ENCODE measurements around the gene PAPOLG. TPM values are rescaled to one million over a fixed set of nuclear protein-coding genes. Genes with fewer than 3 reads are reported as not detected.
"Not testable (repeated sequence)": the region's sequence is repeated elsewhere in the genome, so short reads cannot be mapped to it uniquely, and the experiment has no call there.

The PAPOLG gene
- polyA plus RNA-seq, 2 donors = 3.2 to 3.9 TPM

GRCh38 chr2:60819936-60820335 is 63.9 kb downstream of the PAPOLG start:
- H3K4me3 ChIP-seq (ENCODE audit: low read depth in 1 of 2, low read length in 2 of 2) = no peak overlapping the region
- 89 to 93% methylated on average over 13 of the region's 13 CpGs for WGBS, 2 donors
- no peaks in the 10 kb centered on the region for H3K27me3 ChIP-seq (ENCODE audit: control insufficient read depth in 1 of 2, insufficient read depth in 2 of 2, low read length in 2 of 2)
- no peaks in the 10 kb centered on the region for H3K4me1 ChIP-seq (ENCODE audit: control insufficient read depth in 2 of 2, insufficient read depth in 2 of 2, low read length in 1 of 2)
- H3K36me3 ChIP-seq (ENCODE audit: control insufficient read depth in 2 of 2, insufficient read depth in 2 of 2, low read length in 1 of 2) = no peaks in the 10 kb centered on the region
- no peak overlapping the region for H3K27ac ChIP-seq (ENCODE audit: low read depth in 2 of 2, low read length in 1 of 2)
- no peaks in the 10 kb centered on the region for H3K9me3 ChIP-seq (ENCODE audit: control insufficient read depth in 2 of 2, insufficient read depth in 1 of 2, low read depth in 1 of 2, low read length in 1 of 2)

- Histone ChIP-seq H3K27ac (ENCODE audit: low read depth in 2 of 2, low read length in 1 of 2) (no peak overlapping the region), H3K4me1 (ENCODE audit: control insufficient read depth in 2 of 2, insufficient read depth in 2 of 2, low read length in 1 of 2) (no peaks in the 10 kb centered on the region), H3K9me3 (ENCODE audit: control insufficient read depth in 2 of 2, insufficient read depth in 1 of 2, low read depth in 1 of 2, low read length in 1 of 2) (no peaks in the 10 kb centered on the region), H3K27me3 (ENCODE audit: control insufficient read depth in 1 of 2, insufficient read depth in 2 of 2, low read length in 2 of 2) (no peaks in the 10 kb centered on the region), H3K36me3 (ENCODE audit: control insufficient read depth in 2 of 2, insufficient read depth in 2 of 2, low read length in 1 of 2) (no peaks in the 10 kb centered on the region), H3K4me3 (ENCODE audit: low read depth in 1 of 2, low read length in 2 of 2) (no peak overlapping the region)
- WGBS, 2 donors = 91 to 92% methylated on average over 12 of the region's 12 CpGs
These were observed 64.5 kb downstream of the PAPOLG start for GRCh38 chr2:60820416-60821132.

DNA sequence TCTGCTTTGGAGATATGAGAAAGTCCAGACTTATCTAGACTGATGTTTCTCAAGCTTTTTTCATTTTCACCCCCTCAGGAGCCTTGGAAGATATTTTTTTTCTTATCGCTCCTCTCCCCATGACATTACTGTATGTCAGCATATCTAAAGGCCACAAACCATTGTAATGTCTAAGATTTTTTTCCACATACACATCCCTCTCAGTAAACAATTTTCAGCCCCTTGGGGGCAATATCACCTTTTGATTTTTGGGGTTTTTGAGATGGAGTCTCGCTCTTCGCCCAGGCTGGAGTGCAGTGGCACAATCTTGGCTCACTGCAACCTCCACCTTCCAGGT is 65.0 kb downstream of the PAPOLG start:
- no peak overlapping the region for H3K4me3 ChIP-seq (ENCODE audit: low read depth in 1 of 2, low read length in 2 of 2)
- no peaks in the 10 kb centered on the region for H3K9me3 ChIP-seq (ENCODE audit: control insufficient read depth in 2 of 2, insufficient read depth in 1 of 2, low read depth in 1 of 2, low read length in 1 of 2)
- WGBS, 2 donors = 95% methylated on average over 3 of the region's 3 CpGs
- no peaks in the 10 kb centered on the region for H3K27me3 ChIP-seq (ENCODE audit: control insufficient read depth in 1 of 2, insufficient read depth in 2 of 2, low read length in 2 of 2)
- no peaks in the 10 kb centered on the region for H3K36me3 ChIP-seq (ENCODE audit: control insufficient read depth in 2 of 2, insufficient read depth in 2 of 2, low read length in 1 of 2)
- no peaks in the 10 kb centered on the region for H3K4me1 ChIP-seq (ENCODE audit: control insufficient read depth in 2 of 2, insufficient read depth in 2 of 2, low read length in 1 of 2)
- no peak overlapping the region for H3K27ac ChIP-seq (ENCODE audit: low read depth in 2 of 2, low read length in 1 of 2)

DNA sequence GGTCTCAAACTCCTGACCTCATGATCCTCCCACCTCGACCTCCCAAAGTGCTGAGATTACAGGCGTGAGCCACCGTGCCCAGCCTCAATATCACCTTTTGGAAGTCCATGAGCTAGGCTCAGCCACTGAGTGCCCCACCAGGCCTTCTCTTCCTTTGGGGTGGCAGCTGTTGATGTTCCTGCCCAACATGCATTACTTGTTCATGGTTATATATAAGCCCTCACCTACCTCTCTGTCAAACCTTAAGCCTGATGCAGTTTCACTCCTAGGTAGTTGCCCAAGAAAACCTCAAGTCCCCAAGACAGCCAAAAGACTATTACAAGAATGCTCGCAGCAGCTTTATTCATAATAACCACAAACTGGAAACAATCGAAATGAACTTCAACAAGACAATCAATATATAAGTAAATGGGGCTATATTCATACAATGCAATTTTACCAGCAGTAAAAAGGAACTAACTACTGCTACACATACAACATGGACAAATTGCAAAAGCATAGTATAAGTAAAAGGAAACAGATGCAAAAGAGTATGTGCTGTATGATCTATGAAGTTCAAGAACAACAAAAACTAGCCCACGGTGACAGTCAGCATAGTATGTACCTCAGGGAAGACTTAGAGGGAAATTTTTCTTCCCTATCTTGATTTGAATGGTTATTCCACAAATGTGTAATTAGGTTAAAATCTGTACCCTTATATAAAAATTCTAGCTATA is 65.7 kb downstream of the PAPOLG start:
- no peak overlapping the region for H3K27ac ChIP-seq (ENCODE audit: low read depth in 2 of 2, low read length in 1 of 2)
- 82 to 87% methylated on average over 6 of the region's 6 CpGs for whole genome bisulfite sequencing, 2 donors
- H3K4me3 ChIP-seq (ENCODE audit: low read depth in 1 of 2, low read length in 2 of 2) = no peak overlapping the region
- no peaks in the 10 kb centered on the region for H3K27me3 ChIP-seq (ENCODE audit: control insufficient read depth in 1 of 2, insufficient read depth in 2 of 2, low read length in 2 of 2)
- no peaks in the 10 kb centered on the region for H3K4me1 ChIP-seq (ENCODE audit: control insufficient read depth in 2 of 2, insufficient read depth in 2 of 2, low read length in 1 of 2)
- no peaks in the 10 kb centered on the region for H3K36me3 ChIP-seq (ENCODE audit: control insufficient read depth in 2 of 2, insufficient read depth in 2 of 2, low read length in 1 of 2)
- H3K9me3 ChIP-seq (ENCODE audit: control insufficient read depth in 2 of 2, insufficient read depth in 1 of 2, low read depth in 1 of 2, low read length in 1 of 2) = no peaks in the 10 kb centered on the region

GRCh38 chr2:60822987-60823386 is 66.9 kb downstream of the PAPOLG start:
- H3K27me3 ChIP-seq (ENCODE audit: control insufficient read depth in 1 of 2, insufficient read depth in 2 of 2, low read length in 2 of 2) = no peaks in the 10 kb centered on the region
- 72 to 77% methylated on average over 4 of the region's 4 CpGs for WGBS, 2 donors
- no peaks in the 10 kb centered on the region for H3K4me1 ChIP-seq (ENCODE audit: control insufficient read depth in 2 of 2, insufficient read depth in 2 of 2, low read length in 1 of 2)

DNA sequence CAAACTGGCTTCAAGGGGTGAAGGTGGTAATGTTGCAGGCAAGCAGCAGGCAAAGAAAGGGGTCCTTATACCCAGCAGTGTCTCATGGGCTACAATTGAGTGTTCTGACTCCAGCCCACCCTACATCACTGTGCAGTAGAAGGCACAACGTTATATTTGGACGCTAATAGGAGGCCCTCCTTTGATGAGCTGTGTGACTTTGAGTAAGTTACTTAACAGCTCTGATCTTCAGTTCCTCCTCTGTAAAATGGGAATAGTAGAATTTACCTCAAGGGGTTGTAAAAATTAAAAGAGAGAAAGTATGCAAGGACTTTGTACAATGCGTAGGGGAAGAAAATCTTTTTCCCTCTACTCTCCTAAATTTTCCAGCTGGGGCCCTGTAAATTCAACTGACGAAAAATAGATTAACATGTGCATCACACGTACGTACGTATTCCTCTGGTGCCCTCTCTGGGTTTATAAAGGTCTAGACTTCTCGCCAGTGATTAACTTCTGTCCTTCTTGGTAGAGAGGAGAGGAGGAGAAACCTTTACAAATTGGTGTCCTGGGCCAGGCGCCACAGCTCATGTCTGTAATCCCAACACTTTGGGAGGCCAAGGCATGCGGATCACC is 67.7 kb downstream of the PAPOLG start:
- H3K36me3 ChIP-seq (ENCODE audit: control insufficient read depth in 2 of 2, insufficient read depth in 2 of 2, low read length in 1 of 2) = no peaks in the 10 kb centered on the region
- no peak overlapping the region for H3K4me3 ChIP-seq (ENCODE audit: low read depth in 1 of 2, low read length in 2 of 2)
- no peaks in the 10 kb centered on the region for H3K27me3 ChIP-seq (ENCODE audit: control insufficient read depth in 1 of 2, insufficient read depth in 2 of 2, low read length in 2 of 2)
- no peak overlapping the region for H3K27ac ChIP-seq (ENCODE audit: low read depth in 2 of 2, low read length in 1 of 2)
- no peaks in the 10 kb centered on the region for H3K4me1 ChIP-seq (ENCODE audit: control insufficient read depth in 2 of 2, insufficient read depth in 2 of 2, low read length in 1 of 2)
- no peaks in the 10 kb centered on the region for H3K9me3 ChIP-seq (ENCODE audit: control insufficient read depth in 2 of 2, insufficient read depth in 1 of 2, low read depth in 1 of 2, low read length in 1 of 2)
- 87 to 88% methylated on average over 10 of the region's 10 CpGs for WGBS, 2 donors

More at GRCh38 chr2:60822987-60823386, 66.9 kb downstream of the PAPOLG start:
- no peaks in the 10 kb centered on the region for H3K36me3 ChIP-seq (ENCODE audit: control insufficient read depth in 2 of 2, insufficient read depth in 2 of 2, low read length in 1 of 2)
- no peaks in the 10 kb centered on the region for H3K9me3 ChIP-seq (ENCODE audit: control insufficient read depth in 2 of 2, insufficient read depth in 1 of 2, low read depth in 1 of 2, low read length in 1 of 2)
- H3K27ac ChIP-seq (ENCODE audit: low read depth in 2 of 2, low read length in 1 of 2) = no peak overlapping the region
- no peak overlapping the region for H3K4me3 ChIP-seq (ENCODE audit: low read depth in 1 of 2, low read length in 2 of 2)

GRCh38 chr2:60825666-60826065 is 69.6 kb downstream of the PAPOLG start:
- Histone ChIP-seq H3K4me3 (ENCODE audit: low read depth in 1 of 2, low read length in 2 of 2) (no peak overlapping the region), H3K27me3 (ENCODE audit: control insufficient read depth in 1 of 2, insufficient read depth in 2 of 2, low read length in 2 of 2) (no peaks in the 10 kb centered on the region), H3K4me1 (ENCODE audit: control insufficient read depth in 2 of 2, insufficient read depth in 2 of 2, low read length in 1 of 2) (no peaks in the 10 kb centered on the region), H3K9me3 (ENCODE audit: control insufficient read depth in 2 of 2, insufficient read depth in 1 of 2, low read depth in 1 of 2, low read length in 1 of 2) (no peaks in the 10 kb centered on the region), H3K36me3 (ENCODE audit: control insufficient read depth in 2 of 2, insufficient read depth in 2 of 2, low read length in 1 of 2) (no peaks in the 10 kb centered on the region), H3K27ac (ENCODE audit: low read depth in 2 of 2, low read length in 1 of 2) (no peak overlapping the region)
- 58 to 61% methylated on average over 2 of the region's 2 CpGs for WGBS, 2 donors

- no peak overlapping the region for H3K4me3 ChIP-seq (ENCODE audit: low read depth in 1 of 2, low read length in 2 of 2)
- H3K9me3 ChIP-seq (ENCODE audit: control insufficient read depth in 2 of 2, insufficient read depth in 1 of 2, low read depth in 1 of 2, low read length in 1 of 2) = no peaks in the 10 kb centered on the region
- 80 to 93% methylated on average over 2 of the region's 2 CpGs for WGBS, 2 donors
- H3K27ac ChIP-seq (ENCODE audit: low read depth in 2 of 2, low read length in 1 of 2) = no peak overlapping the region
- H3K36me3 ChIP-seq (ENCODE audit: control insufficient read depth in 2 of 2, insufficient read depth in 2 of 2, low read length in 1 of 2) = no peaks in the 10 kb centered on the region
- no peaks in the 10 kb centered on the region for H3K27me3 ChIP-seq (ENCODE audit: control insufficient read depth in 1 of 2, insufficient read depth in 2 of 2, low read length in 2 of 2)
- no peaks in the 10 kb centered on the region for H3K4me1 ChIP-seq (ENCODE audit: control insufficient read depth in 2 of 2, insufficient read depth in 2 of 2, low read length in 1 of 2)
These were observed 70.0 kb downstream of the PAPOLG start for GRCh38 chr2:60826111-60826510.

GRCh38 chr2:60826860-60827259 is 70.8 kb downstream of the PAPOLG start:
- not testable (repeated sequence) for H3K4me3 ChIP-seq (ENCODE audit: low read depth in 1 of 2, low read length in 2 of 2); H3K4me1 ChIP-seq (ENCODE audit: control insufficient read depth in 2 of 2, insufficient read depth in 2 of 2, low read length in 1 of 2); H3K36me3 ChIP-seq (ENCODE audit: control insufficient read depth in 2 of 2, insufficient read depth in 2 of 2, low read length in 1 of 2); H3K9me3 ChIP-seq (ENCODE audit: control insufficient read depth in 2 of 2, insufficient read depth in 1 of 2, low read depth in 1 of 2, low read length in 1 of 2); H3K27me3 ChIP-seq (ENCODE audit: control insufficient read depth in 1 of 2, insufficient read depth in 2 of 2, low read length in 2 of 2); H3K27ac ChIP-seq (ENCODE audit: low read depth in 2 of 2, low read length in 1 of 2)
- WGBS, 2 donors = 89 to 92% methylated on average over 3 of the region's 3 CpGs

Measured in esophagus (tissue), 2 donors.